ENCODE measurements around the gene TDP2.

GRCh38 chr6:24694198-24694597 lies 27.5 kb upstream of the TDP2 start:
- no peak for TF ChIP-seq CTCF (IDR thresholded peaks at IDR 0.05)
- no peak for TF ChIP-seq TCF7L2 (IDR thresholded peaks at IDR 0.05; ENCODE audit: low read depth, low read length)
